GM18502 (cell line): ENCODE measurements around the gene CBX4.

ENCODE experiments used
- ATAC-seq: cut with Tn5 transposase; IDR thresholded peaks from one replicate; pipeline ENCODE4 v1.9.1; 2021; ENCODE audit warnings: mild to moderate bottlenecking; ENCODE audit not compliant: unreplicated experiment, poor library complexity

Gene CBX4

GRCh38 chr17:79831265-79832217, 7.7 kb downstream of the CBX4 start:
- no peak for ATAC-seq

DNA sequence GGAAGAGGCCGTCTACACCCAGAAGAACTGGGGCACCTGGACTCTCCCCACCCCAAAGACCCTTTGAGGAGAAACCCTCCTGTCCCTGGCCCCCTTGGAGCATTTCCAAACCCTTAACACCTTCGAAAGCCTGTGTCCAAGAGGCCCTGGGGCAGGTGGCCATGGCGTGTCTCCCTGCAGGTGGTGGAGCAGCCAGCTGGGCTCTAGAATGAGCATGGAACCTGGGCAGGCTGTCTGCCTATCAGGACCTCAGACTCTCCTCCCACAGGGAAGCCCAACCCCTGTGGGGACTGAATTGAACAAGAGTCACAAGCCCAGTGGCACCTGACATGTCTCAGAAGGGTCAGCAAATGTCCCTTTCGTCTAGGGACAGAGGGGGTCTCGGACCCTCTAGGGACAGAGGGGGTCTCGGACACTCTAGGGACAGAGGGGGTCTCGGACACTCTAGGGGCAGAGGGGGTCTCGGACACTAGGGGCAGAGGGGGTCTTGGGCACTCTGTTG, 8.4 kb downstream of the CBX4 start:
- no peak for ATAC-seq

DNA sequence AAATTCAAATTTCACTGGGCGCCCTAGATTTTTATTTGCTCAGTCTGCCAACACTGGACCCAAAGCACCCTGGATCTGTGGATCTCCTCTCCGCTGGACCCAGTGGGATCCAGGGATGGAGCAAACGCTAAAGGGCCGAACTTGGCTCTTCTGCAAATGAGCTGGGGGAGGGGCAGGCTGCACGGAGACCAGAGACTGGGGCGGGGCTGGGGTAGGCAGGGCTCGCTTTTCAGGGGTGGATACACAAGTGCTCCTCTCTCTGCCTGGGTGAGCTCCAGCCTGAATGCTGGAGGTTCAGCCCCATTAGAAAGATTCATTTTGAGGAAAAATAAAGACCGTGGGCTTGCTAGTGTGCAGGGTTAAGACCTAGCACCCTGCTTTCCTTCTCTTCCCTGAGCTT, 8.9 kb downstream of the CBX4 start:
- no peak for ATAC-seq

DNA sequence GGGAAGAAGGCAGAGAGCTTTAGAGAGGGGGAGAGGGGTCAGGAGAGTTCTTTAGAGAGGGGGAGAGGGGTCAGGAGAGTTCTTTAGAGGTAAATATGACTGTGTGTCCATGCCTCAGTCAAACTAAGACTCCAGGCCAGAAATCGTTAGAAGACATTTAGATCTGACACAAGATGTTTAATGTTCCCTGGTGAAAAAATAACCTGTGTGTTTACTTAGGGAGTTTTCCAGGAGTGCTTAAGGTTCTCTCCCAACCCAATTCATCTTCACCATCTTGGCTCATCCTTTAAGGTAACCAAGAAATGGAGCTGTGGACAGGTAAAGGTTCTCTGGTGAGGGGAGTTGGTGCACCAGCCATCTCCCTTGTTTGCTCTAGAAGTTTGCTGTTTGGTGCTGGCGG, 9.8 kb downstream of the CBX4 start:
- no peak for ATAC-seq

DNA sequence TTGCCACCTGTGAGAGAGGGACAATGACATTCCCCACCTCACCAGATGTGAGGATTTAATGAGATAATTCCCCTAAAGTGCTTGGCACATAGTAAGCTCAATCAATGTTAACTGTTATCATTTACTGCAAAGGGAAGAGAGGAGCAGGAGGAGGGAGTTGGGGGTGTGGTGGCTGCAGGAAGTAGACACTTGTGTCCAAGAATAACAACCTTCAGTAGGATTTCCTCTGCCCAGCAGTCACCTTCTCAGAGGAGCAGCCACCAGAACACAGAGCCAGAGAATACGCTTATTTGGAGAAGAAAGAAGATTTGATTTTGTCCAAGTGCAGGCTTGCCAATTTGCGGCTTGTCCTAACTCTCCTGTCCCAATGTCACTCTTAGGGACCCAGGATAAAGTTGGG, 10.2 kb downstream of the CBX4 start:
- no peak for ATAC-seq

DNA sequence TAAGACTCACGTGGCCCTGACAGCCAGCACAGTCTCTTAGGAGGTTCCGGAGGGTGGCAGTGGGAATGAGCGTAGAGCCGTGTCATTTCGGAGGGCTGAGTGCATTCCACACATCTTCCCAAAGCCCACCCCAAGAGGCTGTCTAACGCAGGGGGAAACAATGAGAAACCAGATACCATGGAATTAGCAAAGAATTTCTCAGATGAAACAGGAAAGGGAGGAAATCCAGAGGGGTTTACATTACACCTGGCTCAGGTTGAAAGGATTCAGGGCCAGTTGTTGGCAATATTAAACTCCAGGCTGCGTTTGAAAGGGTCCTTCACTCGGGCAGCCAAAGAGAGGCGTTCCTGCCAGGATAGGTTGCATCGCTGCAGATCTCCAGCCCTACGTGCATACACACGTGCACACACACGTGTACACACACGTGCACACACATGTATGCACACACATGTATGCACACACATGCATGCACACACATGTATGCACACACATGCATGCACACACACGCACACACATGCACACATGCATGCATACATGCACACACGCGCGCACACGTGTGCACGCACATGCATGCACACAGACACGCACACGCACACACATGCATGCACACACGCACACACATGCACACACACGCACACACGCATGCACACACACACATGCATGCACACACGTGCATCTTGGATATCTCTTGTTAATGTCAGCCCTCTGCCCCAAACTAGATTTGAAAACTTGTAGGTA, 12.2 kb downstream of the CBX4 start:
- ATAC-seq = no peak

DNA sequence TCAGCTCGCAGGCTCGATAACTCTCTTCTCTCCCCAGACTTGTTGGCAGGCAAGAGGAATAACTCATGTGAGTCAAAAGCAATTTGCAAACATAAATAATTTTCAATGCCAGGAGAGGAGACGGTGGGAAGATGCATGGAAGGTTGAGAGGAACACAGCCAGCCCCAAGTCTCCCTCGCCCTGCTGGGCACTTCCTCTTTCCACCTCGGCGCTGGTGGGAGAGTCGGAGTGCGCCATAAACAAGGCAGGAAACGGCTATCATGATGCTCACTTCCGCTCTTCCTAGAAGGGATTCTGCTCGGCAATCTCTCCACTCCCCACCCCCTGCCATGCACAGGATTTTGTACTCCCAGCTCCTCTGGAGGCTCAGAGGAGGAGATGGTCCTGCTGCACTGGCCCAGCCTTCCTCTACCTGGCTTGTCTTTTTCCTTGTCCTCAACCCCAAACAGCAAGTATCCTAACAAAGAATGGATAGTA, 13.0 kb downstream of the CBX4 start:
- no peak for ATAC-seq

GRCh38 chr17:79825580-79825921, 13.7 kb downstream of the CBX4 start:
- no peak for ATAC-seq

DNA sequence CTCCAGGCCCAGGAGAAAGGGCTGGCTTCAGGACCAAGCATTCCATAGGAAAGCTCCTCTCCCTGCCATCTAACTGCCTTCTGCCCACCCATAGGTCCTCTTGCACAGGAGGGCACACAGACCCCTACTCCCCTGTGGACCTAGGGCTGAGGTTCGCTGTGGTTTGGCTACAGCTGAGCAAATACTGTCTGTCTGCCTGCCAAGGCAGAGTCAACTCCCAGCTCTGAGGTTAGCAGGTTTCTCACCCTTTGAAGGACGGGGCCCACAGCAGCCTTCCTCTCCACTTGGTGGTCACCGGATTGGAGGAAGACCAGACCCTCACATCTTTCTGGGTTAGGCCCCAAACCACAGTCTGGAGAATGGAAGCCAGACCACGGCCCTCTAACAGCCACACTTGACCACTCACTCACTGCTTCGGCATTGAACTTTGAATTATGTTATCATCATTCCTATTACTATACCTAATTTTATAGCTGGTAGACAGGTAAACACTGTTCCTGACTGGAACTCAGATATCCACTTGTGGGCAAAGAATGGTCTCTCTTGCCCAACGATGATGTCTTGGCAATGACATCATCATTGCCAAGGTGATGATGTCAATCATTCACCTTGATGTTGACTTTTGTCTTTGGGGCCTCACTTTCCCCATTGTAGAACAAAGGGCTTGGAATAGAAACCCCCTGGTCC, 14.2 kb downstream of the CBX4 start:
- ATAC-seq = no peak

DNA sequence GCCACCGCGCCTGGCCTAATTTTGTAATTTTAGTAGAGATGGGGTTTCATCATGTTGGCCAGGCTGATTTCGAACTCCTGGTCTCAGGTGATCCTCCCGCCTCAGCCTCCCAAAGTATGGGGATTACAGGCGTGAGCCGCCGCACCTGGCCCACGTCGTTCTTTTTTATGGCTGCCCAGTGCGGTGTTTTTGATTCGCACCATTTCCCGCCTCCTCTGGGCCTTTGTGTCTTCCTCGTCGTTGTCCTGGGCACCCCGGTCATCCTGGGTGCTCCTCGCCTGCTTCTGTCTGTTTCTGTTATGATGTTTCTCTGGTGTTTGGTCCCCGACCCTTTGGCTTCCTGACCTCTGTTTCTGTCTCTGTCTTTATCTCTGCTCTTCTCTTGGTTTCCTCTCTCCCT, 15.0 kb downstream of the CBX4 start:
- ATAC-seq = no peak

GRCh38 chr17:79822583-79823124, 16.6 kb downstream of the CBX4 start:
- no peak for ATAC-seq

DNA sequence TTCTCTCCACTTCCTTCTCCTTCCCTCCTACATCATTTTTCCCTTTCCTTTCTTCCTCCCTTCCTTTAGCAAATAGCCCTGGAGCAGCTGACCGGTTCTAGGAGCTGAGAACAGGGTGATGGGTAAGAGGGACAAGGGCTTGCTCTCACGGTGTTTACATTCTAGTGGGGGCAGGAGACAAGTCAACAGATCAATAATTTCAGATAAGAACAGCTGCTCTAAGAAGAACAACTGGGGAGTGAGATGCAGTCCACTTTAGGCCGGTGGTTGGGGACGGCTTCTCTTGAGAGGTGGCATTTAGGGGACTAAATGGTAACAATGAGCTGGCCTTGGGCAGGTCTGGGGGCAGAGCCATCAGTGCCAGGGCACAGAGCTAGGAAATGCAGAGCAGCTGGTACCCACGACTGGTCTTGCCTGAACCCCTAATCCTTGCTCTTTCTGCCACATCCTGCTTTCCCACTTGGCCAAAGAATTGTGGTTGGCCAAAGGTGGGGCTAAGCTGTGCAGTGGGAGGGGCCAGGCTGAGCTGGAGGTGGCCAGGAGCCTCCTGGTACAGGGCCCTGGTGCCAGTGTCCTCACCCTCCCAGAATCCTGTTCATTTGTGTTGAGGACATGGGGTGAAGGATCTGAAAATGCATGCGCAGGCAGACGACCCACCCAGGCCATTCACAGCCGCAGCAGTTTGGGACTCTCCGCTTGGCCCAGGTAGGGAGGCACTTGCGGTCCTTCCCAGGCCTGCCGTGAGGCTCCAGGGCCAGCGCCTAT, 17.7 kb downstream of the CBX4 start:
- no peak for ATAC-seq

DNA sequence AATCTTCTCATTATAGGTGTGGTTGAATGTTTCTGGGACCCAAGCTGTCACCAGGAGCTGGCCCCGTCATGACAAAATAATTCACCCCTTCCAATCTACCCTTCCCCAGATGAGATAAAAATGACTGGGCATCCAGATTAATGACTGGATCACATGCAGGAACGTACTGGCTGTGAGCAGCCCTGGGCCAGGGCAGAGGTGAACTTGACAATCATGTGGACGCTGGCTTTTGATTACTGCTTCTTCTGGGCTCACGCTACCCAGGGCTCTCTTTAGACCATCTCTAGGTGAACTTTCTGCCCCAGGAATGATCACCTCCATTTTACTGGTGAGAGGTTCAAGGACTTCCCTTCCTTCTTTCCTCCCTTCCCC, 18.3 kb downstream of the CBX4 start:
- ATAC-seq = no peak

DNA sequence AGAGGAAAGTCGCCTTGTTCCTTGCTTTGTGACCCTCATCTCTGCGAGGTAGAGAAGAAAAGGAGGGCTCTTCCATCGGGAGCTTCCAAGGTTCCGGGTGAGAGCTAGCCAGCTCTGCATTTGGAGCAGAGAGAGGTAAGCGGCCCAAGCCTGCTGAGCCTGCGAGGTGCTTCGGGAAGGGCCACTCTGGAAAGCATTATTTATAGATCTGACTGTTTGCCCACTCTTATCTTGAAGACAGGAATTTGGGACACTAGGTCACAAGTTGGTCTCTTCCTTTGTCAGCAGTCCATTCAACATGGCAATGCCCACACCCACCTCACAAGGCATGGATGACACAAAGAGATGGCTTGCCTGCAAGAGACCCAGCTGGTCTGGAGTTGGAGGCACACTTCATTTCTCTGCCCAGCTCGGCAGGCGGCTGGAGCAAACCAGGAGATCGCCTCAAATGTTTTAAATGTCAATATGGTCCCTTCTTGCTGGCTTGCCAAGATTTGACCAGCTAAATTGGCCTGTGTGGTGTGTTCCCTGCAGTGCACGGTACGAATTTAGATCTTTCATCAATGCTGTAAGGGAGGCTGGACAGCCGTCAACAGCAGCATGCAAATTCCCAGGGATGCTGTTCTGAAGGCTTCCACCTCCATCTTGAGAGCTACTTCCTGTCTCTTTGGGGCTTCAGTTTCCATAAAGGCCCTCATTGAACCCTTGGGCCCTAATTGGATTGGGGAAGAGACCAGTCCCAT, 19.5 kb downstream of the CBX4 start:
- no peak for ATAC-seq

GRCh38 chr17:79819085-79819484, 20.2 kb downstream of the CBX4 start:
- no peak for ATAC-seq

GRCh38 chr17:79818026-79818758, 21.0 kb downstream of the CBX4 start:
- no peak for ATAC-seq

- no peak for ATAC-seq
Measured at GRCh38 chr17:79815836-79816461, 23.3 kb downstream of the CBX4 start.
